HL-60/S4 (cell line): Measurements from ENCODE around the gene SH2D4B.

Source experiments
- in situ Hi-C: fragments of 300-500 bp; cut with MboI; formaldehyde crosslinking; loops from 2 replicates; pipeline ENCODE4 v1.14.3; 2022; ENCODE audit warnings: low sequenced_read_pairs

The SH2D4B gene

DNA sequence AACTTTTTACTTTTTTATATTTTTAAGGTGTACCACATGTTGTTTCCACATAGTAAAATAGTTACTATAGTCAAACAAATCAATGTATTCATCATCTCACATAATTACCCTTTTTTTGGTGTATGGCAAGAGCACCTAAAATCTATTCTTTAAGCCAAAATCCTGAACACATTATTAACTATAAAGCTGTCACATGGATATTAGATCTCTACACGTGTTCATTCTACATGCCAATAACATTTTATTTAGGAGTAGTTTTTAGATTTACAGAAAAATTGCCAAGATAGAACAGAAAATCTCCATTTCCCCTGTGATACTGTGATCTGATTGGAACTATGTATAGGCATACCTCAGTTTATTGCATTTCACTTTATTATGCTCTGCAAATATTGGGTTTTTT is 137.1 kb downstream of the SH2D4B start:
- in situ Hi-C loops = loop anchor here (25.0 kb wide), 1 partner anchor 238 kb away; no protein-coding TSS in a partner anchor

- in situ Hi-C loops = no loop called here
Observed at GRCh38 chr10:80681142-80681541, 143.4 kb downstream of the SH2D4B start.

DNA sequence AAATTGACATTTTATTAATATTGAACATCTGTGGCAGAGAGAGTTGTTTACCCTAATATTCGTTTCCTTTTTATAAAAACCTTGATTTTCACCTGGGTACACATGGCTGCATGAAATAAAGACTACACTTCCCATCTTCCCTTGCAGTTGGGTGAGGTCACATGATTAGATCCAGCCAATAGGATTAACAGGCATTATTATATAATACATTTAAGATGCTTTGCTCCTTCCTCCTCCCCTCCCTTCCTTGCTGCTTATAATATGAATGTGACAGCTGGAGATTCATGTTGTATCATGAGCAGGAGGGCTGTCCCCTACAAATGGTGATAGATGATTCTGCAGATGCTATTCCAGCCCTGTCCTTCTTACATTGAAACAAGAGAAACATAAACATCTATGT is 146.6 kb downstream of the SH2D4B start:
- in situ Hi-C loops = no loop called here

- in situ Hi-C loops = no loop called here
Observed at GRCh38 chr10:80685355-80685754, 147.7 kb downstream of the SH2D4B start.

- in situ Hi-C loops = no loop called here
Observed at GRCh38 chr10:80686734-80687475, 149.2 kb downstream of the SH2D4B start.

DNA sequence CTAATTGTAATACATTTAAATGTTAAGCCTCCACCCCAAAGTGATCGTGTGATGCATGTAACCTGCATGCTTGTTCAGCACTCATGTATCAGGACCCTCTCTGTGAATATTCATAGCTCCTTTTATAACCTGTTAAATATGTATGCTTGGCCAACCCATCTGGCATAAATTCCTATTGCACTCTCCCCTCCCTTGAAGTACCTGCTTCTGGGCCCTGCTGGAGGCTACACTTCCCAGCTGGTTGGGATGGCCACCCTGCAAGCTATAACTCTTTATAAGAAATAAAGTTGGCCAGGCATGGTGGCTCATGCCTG is 149.7 kb downstream of the SH2D4B start:
- in situ Hi-C loops = no loop called here

DNA sequence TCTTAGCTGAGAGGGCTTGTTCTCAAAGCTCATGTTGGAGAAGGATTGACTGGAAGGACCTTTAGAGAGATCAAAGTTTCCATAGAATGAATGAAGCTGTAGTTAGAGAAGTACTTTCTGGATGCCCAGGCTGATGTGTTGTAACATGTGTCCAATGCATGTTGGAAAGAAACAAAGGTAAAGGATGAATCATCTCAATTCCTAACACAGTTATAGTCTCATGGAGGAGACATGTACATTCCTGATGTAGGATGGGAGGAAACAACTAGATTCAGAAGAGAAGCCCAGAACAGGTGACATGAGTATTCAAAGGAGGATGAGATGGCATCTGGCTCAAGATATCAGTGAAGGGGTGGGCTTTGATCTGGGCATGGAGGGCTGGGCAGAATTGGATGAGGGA is 152.7 kb downstream of the SH2D4B start:
- in situ Hi-C loops = no loop called here

GRCh38 chr10:80691441-80691840 is 153.7 kb downstream of the SH2D4B start:
- in situ Hi-C loops = no loop called here

GRCh38 chr10:80693565-80693964 is 155.9 kb downstream of the SH2D4B start:
- in situ Hi-C loops = no loop called here

- in situ Hi-C loops = no loop called here
Observed at GRCh38 chr10:80694930-80695329, 157.2 kb downstream of the SH2D4B start.
